ENCODE data around the gene EPHB1.

The EPHB1 gene

DNA sequence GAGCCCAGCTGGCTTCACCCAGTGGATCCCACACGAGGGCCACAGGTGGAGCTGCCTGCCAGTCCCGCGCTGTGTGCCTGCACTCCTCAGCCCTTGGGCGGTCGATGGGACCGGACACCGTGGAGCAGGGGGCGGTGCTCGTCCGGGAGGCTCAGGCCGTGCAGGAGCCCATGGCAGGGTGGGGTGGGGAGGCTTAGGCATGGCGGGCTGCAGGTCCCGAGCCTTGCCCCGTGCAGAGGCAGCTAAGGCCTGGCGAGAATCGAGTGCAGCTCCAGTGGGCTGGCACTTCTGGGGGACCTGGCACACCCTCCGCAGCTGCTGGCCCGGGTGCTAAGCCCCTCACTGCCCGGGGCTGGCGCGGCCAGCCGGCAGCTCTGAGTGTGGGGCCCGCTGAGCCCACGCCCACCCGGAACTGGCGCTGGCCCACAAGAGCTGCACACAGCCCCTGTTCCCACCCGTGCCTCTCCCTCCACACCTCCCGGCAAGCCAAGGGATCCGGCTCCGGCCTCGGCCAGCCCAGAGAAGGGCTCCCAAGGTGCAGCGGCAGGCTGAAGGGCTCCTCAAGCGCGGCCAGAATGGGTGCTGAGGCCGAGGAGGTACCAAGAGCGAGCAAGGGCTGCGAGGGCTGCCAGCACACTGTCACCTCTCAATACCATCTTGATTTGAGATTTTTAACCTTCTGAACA lies 121.4 kb downstream of the EPHB1 start:
- no peak for DNase-seq

DNA sequence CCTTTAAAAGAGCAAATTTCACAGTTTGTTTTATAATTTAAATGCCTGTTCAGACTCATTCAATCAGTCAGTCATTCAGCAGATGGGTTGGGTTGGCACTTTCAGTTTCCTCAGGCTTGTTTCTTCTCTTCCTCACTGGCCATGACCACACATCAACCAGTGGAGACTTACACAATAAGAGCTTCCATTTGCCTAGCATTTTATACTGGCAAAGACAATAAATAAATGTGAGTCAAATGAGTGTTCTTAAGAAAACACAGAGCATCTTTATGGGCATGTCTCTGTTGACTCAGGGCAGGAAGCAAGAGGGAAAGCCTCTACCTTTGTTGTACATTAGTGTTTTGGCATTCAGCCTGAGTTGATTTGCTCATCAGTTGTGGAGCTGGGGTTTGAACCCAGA lies 122.6 kb downstream of the EPHB1 start:
- DNase-seq: peak; percentile 24

DNA sequence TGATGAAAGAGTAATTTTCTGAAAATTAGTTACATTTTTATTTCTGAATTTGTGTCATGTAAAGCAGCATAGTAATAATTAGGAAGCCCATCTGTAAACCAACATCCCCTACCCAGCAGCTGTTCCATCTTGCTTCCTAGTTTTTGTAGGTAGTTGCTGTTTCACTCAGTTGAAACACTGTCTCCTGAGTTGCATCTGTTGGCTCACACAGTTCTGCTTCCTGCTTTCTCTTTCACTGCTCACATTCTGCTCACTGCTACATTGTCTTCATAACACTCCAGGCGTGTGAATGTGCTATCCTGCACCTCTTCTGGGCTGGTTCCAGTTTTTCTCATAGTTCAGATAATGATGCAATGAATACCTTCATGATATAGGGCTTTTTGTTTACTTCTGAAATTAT lies 123.4 kb downstream of the EPHB1 start:
- DNase-seq: no peak

DNA sequence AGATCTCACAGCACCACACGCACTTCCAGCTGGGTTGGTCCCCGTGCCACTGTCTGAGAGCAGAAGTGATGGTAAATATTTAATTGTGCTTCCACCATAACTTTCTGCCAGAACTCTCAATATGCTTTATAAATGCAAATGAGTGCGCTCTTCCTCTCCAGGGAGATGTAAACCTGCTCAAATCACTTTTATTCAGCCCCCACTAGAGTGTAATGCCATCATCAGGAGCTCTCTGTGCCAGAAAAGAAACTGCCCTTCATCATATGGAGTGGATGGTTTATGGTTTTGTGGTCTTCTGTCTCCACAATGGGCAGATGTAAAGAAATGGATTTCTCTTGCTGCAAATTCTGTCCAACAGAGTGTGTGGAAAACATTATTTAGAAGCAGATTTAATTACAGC lies 127.0 kb downstream of the EPHB1 start:
- DNase-seq: peak; percentile 23

DNA sequence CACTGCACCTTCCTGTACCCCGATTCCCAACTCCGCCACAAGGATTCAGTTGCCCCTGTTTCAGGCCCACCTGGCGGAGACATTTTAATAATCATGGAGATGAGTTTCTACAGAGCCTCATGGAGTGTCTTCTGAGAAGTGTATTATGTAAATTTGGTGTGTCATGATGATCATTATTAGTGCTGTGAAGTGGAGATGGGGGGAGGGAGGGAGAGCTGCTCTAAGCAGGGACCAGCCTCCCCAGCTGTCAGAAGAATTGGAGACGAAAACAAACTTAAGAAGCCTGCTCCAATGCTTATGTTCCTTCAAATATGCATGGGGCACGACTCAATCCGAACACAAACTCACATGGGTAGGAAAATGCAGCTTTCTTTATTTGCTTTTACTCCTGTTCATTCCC lies 127.8 kb downstream of the EPHB1 start:
- peak; percentile 28 for DNase-seq

DNA sequence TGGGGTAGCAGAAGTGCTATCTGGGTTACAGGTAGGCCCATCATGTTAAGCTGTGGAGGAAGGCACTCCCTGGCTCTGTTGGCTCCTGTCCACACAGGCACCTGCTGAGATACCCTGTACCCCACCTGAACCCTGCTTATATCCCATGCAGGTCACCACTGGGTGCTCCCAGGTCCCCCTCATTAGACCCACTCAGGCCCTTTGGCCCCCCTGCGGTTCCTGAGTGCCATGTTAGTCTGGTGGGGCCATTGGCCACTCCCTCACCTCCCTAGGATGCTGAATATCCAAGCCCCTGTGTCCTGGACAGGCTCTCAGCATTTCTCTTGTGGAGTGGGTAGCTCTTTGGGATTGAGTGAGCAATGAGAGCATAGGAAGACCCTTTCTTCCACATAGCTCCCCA lies 128.2 kb downstream of the EPHB1 start:
- no peak for DNase-seq

DNA sequence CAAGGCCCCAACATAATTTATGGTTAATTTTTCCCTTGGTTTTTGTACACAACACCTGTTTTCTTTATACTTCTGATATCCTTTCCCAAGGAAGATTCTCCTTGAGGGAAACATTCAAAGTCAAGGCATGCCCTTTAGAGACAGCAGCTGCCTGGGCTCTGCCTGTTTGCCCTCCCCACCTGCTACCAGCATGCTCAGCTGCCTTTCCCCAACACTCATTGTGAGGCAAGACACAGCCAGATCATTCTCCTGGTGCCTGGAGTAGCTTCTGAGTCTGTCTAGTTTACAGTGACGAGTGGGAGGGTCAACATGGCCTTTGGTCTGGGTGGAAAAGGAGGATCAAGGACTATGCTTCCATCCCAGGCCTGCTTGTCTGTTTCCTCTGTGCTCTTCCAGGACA lies 132.5 kb downstream of the EPHB1 start:
- DNase-seq: no peak

DNA sequence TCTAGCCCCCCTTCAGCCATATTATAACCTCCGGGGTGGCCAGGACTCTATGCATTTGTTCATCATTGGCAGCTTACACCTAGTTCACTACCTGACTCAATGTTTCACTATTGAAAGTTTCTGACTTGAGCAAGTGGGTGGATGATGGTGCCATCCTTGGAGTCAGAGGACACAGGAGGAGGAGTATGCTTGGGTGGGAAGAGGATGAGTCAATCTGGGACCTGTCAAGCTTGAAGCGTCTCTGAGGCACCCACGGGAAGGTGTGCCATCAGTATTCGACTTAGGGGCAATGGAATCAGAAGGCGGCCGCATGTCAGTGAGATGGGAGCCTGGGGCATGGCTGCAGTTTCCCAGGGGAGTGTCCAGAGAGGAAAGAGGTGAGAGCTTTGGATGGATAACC lies 133.3 kb downstream of the EPHB1 start:
- no peak for DNase-seq

DNA sequence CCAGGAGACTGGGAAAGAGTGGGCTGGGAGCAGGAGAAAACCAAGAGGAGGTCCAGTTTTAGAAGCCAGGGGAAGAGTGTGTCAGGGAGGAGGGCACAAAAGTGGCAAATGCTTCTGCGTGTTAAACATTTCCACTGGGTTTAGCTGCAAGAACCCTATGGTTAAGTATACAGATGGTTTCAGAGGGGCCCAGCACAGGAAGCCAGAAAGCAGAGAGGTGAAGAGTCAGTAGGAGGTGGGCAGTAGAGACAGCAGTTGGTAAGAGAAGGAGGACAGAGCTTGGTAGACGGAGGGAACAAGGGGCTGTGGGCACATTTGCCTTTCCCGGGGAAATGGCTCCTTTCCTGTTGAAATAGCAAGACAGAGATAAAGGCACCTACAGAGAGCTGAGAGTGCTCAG lies 133.8 kb downstream of the EPHB1 start:
- no peak for DNase-seq

DNA sequence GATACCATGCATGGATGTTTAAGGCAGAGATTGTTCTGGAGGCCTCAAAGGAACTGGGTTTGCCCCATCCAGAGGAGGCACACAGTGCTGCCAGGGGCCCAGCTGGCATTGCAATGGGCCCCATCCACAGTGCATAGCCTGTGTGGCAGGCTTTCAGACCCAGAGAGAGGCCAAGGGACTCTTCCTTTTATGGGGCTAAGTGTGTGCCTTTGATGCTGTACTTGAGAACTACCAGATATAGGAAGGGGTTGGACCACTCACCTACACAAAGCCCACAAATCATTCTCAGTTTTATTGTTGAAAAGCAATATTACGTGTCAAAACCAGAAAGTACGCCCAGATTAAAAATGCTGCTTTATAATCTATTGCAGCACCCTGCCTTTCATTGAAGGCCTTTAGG lies 134.9 kb downstream of the EPHB1 start:
- DNase-seq: no peak

DNA sequence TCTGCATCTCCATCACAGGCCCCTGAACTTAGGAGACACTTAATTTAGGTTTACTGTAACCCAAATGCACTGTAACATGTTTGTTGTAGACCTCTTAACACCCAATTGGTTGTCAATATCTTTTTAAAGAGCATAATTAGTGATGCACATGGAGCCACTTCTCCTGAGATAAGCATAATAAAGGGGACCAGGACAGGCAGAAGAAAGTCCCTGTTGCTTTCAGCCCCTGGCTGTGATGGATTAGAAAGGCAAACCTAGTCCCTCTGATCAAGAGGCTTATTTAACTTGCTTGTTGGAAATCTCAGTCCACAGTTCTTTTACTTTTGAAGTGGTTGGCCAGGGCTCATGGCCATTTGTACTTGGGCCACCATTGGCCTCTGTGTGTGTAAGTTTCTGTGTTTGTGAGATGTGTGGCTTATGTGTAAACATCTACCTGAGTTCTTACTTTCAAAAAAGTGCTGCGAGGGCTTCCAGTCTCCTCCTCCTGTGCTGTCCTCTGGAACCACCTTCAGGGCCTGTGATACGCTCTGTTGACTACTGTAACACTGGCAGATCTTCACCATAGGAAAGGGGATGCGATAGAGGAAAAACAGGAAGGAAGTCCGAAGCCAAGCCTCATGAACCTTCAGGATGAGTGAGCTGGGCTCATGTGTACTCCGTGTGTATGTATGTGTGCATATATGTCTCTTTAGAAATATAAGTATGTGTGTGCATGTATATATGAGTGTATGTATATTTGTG lies 136.2 kb downstream of the EPHB1 start:
- no peak for DNase-seq

DNA sequence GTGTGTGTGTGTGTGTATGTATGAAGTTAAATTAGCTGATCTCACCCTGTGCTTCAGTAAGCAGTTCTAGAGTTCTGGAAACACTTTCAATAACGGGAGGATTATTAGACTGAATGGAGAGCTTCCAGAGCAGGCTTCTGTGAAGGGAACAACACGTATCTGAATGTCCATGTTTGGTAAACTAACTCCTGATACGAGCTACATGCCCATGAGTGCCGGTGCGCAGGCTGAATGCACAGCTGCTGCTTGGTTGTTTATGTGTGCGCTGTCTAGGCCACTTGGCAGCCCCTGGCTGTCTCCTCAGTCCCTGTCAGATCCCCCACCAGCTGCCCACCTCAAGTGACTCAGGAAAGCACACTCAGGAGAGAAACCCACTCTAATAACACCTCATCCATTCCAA lies 137.0 kb downstream of the EPHB1 start:
- no peak for DNase-seq

DNA sequence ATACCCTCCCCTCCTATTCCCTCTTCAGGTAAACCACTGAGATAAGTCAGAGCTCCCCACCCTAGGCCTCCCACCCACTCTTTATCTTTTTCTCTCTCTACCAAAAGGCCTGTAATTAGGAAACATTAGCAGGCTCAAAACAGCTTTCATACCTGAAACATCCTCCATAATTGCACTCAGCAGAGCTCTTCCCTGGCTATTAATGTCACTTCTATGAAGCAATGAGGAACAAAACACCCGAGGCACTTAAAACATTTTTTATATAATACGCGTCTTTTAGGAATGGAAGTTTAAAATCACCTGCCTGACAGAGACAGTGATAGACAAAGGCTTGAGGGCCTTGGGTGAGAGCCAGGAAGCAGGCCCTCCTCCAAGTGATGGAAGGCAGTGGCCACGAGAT lies 138.9 kb downstream of the EPHB1 start:
- DNase-seq: peak; percentile 89

DNA sequence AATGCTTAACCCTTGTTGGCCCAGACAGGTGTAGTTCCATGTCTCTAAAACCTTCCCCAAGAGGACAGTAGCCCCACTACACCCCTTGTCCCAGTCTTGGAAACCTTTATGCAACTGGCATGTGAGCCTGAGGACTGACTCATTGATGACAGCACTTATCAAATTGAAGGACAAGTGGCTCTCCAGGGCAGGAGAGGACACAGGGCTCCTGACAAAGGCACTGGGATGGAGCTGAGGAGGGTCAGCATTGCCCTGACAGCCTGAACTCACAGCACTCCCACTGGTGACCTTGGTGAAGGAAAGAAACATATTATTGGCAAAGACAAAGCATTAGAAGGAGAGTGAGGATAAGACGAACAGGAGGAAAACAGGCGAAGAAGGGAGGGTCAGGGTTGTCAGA lies 139.9 kb downstream of the EPHB1 start:
- no peak for DNase-seq

DNA sequence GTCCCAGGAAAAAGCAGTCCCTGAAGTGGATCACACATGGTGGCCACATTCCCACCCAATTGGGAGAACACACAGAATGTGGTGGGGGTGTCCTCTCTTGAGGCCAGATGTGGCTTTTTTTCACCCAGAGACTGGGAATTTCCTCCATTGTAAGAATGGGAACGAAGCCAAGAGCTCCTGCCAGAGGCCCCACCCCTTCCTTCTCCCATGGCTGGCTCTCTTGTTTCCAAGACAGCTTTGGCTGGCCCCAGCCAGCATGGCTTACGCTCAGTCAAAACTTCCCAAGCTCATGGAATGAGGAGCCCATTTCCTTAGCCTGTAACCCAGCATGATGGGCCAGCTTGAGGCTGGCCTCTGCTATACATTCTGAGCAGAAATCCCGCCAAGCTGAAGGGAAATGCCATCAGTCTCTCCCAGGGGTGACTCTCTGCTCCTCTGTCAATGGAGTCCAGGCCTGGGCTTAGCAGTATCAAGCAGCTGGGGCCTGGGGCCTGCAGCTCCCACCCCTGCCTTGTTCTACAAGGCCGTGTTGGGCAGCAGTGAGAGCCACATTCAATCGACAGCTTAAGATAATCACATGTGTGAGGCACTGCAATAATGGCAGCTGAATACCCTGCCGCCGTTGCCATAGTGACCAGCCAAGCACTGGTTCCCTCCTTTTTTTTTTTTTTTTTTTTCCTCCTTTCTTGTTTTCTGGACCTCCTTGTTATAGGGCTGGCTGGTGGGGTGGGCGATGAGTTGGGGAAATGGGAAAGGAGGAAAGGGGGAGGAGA lies 142.4 kb downstream of the EPHB1 start:
- peak; percentile 84 for DNase-seq

DNA sequence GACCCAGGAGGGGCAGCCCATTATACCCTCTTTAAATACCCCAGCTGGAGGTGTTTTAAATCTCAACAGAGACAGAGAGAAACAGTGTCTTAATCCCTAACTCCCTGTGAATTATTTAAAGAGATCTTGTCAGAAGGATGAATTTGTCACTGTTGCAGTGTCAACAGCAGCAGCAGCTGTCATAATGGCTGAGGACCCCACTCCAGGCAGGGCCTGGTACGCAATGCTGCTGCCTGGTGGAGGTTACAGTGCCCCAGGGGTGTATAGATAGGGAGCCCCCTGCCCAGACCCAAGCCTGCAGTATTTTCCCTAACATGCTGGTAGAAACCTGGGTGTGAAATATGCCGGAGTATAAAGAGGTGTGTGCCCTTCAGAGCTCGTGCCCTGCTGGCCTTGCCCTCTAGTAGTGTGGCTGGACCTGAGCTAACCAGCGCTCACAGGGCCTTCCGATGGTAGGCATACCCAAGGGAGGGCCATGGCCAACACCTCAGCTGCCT lies 143.0 kb downstream of the EPHB1 start:
- DNase-seq: peak; percentile 47

DNA sequence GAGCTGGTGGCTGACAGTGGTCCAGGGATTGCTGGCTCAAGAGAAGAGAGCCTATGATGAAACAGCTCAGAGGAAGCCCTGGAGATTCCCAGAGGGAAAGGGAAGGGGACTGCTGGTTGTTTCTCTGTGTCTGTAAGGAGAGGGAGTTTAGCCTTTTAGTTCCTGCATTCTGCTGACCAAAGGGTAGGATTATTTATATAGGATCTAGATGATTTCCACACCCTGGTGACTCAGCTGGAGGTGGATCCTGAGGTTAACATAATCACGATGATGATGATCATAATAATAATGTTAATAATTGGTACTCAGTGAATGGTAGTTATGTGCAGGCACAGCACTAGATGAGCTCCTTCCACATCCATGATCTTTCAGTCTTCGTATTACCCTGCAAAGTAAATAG lies 144.9 kb downstream of the EPHB1 start:
- peak; percentile 43 for DNase-seq

DNA sequence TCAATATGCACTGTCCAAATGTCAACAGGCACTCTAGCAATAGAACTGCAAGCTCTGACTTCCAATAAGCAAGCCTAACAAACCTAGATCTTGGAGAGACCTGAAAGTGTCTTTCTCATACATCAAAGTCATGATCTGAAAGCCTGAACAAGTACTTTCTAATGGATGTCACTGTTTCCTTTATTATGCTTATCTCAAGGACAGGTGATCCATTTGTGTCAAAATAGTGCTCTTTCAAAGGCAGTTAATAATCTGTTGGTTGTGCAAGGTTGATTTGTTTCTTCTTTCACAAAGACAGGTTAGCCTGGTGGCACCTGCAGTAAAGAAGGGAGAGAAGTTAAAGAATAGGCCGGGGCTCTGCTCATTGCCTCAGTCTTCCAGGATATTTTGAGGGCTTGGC lies 146.8 kb downstream of the EPHB1 start:
- no peak for DNase-seq

DNA sequence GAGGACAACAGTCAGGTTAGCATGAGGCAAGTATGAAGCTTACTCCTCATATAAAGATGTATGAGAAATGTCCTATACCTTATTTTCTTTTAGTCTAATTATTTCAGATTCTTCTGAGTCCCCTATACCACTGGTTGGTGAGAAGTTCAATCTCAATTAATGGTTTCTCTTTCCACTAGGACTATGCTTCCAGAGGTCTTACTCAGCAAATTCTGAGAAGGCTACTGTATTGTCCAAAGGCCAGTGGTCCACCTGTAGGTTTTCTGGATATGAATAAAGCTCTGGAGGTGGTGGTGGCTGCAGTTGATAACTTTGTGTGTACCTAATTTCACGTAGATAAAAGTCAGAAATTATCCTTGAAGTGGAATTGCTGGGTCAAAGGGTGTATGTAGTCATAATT lies 149.4 kb downstream of the EPHB1 start:
- DNase-seq: no peak

DNA sequence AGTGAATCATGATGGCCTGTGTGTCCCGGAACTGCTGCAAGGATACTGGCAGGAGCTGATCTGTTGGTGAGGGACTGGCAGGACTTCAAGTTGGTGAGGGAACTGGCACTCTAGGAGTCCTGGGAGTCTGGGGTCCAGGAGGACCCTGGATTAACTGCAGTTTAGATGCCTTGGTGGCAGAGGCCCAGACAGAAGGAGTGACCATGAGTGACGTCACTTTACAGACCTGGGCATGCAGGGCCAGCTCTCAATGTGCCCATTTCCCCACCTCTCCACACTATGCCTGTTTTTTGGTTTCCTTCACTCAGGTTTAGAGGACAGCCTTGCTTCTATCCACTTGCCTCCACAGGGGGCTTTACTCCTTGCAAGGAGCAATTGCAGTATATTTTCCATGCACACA lies 154.1 kb downstream of the EPHB1 start:
- no peak for DNase-seq

DNA sequence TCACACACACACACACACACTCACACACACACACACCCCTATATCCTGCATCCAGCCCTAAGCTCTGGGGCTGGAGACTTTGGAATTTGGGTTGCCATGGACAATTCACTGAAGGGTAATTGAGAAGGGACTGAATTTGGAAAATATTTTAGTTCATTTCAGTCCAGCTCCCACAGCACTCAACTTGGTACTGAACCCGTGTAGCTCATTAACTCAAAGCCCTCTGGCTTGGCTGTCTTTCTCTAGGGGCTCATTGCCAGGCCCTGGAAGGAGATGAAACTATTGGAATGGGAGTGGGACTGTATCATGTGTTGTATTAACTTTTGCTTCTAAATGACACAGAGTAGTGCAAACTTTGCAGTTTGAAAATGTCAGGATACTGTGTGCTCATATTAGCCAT lies 157.3 kb downstream of the EPHB1 start:
- no peak for DNase-seq

DNA sequence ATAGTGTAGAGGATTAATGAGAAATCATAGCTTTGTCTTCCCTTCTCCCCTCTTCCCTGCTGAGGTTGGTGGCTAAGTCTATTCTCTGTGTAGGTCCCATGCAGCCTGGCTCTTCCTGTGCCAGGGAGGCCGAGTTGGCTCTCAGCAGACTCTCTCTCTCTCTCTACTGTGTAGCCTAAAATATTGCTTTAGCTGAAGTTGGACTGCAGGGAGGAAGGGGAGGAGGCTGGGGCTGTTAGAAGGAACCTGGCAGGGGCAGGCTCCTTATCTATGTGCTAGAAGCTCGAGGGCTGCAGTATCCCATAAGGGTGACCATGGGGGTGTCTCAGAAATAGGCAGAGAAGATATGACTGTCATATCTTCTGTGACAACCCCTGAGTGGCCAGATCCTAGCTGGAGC lies 160.8 kb downstream of the EPHB1 start:
- DNase-seq: no peak

DNA sequence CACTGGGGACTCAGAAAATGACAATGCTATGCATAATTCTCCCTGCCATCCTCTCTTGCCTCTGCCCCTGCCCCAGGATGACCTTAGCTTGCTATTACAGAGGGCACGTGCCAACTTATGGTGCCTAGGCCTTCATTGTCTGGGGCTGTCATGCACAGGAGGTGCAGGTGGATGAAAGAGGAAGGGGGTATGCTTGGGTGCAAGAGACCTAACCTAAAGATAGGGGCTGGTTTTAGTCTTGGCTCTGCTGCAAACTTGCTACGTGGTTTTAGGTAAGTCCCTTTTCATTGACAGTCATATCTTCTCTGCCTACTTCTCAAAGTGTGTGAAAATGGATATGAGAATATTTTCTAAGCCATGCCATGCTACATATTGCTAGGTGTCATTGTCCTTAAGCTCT lies 161.3 kb downstream of the EPHB1 start:
- DNase-seq: no peak

DNA sequence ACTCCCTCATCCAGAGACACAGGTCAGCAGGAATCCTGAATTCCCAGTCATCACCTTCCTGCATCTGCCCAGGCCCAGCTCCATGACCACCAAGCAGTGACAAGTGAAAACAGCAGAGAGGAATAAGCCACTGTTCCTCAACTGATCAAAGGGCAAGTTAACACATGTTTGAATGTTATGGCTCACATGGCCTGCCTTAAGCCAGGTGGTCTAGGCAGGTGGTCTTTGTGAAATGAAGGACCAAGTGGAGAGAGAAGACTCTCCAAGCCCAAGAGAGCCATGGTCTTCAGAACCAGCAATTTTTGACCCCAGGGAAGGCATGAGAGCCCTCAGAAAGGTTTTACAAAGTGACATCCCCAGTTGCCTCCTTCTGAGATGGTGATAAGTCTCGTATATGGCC lies 161.8 kb downstream of the EPHB1 start:
- no peak for DNase-seq
